COLO668 (cell line): Measurements from ENCODE around the gene BCL2.
A peak's percentile ranks its signal among the peaks of the same experiment; 100 is the strongest.

Experiments
- DNase-seq: peaks from one replicate; lab custom pipeline; 2025; ENCODE audit not compliant: unreplicated experiment; lab: John Stamatoyannopoulos, UW

The BCL2 gene

GRCh38 chr18:63130176-63130575, 189.4 kb downstream of the BCL2 start:
- DNase-seq: no peak

- no peak for DNase-seq
These were observed 191.2 kb downstream of the BCL2 start for GRCh38 chr18:63128237-63128974.

DNA sequence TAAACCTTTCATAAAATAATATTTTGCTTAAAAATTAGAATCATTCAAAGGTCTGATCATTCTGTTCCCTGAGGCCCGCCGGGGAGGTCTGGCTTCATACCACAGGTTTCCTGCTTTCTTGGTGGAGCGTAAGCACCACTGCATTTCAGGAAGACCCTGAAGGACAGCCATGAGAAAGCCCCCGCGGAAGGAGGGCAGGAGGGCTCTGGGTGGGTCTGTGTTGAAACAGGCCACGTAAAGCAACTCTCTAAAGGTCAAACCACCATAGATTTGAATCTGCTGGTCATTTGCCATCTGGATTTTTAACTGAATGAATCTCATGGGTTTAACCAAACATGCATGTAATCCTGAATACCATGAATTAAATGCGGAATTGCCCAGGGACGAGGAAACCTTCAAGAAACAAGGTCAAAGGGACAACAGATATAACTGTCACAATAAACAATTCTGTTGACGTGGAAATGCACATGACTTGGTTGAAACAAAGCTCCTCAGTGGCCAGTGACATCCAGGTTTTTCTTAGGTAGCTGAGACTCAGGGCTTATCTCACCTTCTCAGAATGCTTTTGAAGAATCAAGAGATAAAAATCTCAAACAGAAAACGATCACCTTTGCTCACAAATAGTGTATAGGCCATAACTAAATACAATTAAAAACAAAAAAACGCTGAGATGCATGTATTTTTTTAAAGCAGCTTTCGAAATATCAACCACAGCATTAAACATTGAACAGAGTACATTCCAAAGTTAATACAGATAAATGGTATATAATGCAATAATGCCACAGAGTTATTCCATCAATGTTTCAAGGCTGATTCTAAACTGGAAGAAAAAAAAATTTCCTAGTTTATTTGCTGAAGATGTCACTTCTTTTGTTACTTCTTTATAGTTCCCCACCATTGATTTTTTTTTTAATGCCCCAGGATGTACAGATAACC, 193.2 kb downstream of the BCL2 start:
- no peak for DNase-seq

- DNase-seq: no peak
These were observed 198.9 kb downstream of the BCL2 start for GRCh38 chr18:63120620-63121019.

GRCh38 chr18:63119647-63120046, 199.9 kb downstream of the BCL2 start:
- peak; percentile 54 for DNase-seq

DNA sequence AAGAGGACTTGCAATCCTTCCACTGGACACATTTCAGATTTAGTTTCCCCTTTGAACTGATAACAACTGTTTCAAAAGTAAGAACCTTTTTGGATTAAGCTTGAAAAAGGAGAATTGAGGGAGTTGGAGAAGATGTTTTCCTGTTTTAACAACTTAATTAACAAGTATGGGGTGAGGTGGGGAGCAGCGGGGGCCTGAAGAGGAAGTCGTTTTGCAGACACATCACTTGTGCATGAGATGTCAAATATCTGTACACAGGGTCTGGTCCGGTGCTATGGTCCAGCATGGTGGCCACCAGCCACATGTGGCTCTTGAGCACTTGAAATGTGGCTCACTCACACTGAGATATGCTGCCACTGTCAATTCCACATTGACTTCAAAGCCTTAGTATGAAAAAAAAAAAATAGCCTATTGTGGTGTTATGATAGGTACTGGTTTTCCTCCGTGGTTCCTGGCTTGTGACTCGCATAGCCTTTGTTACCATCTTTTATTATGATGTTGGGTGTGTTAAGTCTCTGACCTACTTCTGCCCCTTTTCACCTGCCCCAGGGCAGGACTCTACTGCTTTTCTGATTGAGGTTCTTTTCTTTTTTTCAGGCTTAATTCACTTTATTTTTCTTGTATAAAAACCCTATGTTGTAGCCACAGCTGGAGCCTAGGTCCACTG, 205.5 kb downstream of the BCL2 start:
- DNase-seq: no peak

DNA sequence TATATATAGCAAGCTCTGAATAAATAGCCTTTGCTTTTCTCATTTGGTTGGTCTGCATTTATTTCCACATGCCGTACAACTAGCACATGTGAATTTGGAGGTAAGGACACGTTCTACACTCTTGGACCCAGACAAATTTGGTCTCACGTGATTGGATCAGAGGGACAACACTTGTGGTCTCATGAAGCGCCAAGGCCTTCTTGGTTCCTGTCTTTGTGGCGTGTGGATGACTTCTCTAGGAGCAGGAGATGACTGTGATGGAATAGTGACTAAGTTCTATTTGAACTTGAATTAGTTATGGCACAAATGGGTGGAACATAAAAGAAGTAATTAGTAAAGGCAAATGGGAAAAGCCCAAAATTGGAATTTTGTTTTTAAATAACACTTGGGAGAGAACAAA, 206.9 kb downstream of the BCL2 start:
- DNase-seq: no peak

- DNase-seq: peak; percentile 20
These were observed 207.7 kb downstream of the BCL2 start for GRCh38 chr18:63111671-63112402.

- no peak for DNase-seq
These were observed 209.8 kb downstream of the BCL2 start for GRCh38 chr18:63109802-63110201.

- DNase-seq: no peak
These were observed 210.5 kb downstream of the BCL2 start for GRCh38 chr18:63109022-63109421.

GRCh38 chr18:63107931-63108330, 211.6 kb downstream of the BCL2 start:
- DNase-seq: no peak

DNA sequence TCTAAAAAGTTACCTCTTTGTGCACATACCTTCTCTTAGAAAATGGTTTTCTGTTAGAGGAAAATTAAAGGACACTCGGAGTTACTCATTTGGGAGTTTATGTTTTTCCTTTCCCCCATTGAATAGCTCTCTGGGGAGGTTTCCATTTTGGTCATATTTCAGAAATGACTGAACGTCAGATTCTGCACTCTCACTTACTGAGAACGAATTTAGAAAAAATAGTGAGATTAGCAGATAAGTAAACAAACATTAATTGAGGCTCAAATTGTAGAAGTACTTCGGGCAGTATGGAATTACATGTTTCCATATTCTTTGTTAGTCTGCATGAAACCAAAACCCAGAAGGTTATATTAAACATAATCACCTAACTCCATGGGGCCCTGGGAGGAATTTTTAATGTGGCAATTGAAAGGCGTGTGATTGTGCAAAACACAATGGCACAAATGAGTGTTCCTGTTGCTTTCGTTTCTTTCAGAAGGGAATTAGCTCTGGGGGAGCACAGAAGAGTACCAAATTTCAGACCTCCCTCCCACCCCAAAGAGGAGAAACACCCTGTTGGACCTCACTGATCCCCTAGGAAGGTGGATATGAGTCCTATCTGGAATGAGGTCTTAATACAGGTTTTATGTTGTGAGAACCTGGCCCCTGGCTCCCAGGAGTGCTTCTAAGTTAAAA, 212.3 kb downstream of the BCL2 start:
- no peak for DNase-seq

GRCh38 chr18:63106727-63107126, 212.8 kb downstream of the BCL2 start:
- no peak for DNase-seq

GRCh38 chr18:63105636-63106316, 213.8 kb downstream of the BCL2 start:
- DNase-seq: no peak

GRCh38 chr18:63104868-63105267, 214.7 kb downstream of the BCL2 start:
- no peak for DNase-seq

GRCh38 chr18:63102941-63103744, 216.4 kb downstream of the BCL2 start:
- no peak for DNase-seq

DNA sequence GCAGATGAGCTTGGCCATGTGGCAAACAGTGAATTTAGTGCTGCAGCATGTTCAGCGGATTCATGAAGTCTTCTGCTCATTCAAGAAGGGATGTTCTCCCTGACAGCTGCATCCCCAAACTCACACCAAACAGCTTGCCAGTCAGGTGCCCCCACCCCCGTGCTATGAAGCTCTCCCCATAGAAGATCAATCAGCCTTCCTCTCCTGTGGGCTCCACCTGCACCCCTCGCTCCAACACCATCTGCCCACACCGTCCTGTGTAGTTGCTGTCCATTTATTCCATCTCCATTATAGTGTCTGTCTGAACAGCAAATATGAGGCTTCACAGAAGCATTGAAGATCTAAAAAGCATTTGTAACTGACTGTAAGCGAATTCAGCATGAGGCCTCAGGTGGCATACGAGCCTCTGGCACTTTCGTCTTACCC, 218.9 kb downstream of the BCL2 start:
- DNase-seq: no peak

DNA sequence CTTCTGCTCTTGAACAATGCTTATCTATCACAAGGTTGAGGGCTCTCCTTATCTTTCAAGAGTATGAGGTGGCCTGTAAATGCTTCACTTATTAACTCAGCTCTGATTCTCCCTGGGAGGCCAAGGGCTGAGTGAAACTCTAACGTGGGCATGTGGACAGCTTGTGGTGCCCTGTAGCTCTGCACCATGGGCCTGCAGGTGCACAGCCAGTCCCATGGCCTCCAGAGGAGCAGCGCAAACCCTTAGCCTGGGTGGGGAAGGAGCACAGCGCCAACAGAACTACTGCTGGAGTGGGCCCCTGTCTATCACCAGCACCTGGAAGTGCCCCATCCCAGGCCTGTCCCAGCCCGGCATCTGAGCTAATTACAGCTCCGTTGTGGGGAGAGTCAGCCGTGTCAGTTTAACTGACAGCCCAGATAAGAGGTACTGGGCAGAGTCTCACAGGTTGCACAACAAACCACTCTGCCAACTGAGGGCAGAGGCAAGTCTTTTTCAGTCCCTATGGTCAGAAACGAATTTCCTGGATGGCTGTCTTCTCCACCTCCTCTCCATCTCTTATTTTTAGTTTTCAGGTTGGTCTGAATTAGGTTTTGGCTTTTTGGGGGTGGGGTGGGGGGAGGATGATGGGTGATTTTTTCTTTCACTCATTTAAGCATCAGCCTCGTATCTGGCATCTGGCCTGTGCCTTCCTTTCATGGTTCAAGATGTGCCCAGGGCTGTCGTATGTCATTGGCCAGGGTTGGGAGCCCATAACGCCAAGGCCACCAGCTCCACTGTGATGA, 219.5 kb downstream of the BCL2 start:
- no peak for DNase-seq
